Renal cortical epithelial cell (primary cell): ENCODE measurements around the gene OTOS. TPM values are rescaled to one million over a fixed set of nuclear protein-coding genes. Genes with fewer than 3 reads are reported as not detected.

Experiments used
- DNase-seq: peaks from one replicate; pipeline ENCODE4 v3.0.0-alpha.2; 2011; ENCODE audit warnings: low read depth
- total RNA-seq: library from RNA; depleted of rRNA; stranded (reverse); fragments of >200 nt; gene quantifications from 2 replicates; pipeline ENCODE4 v1.2.3, GENCODE V29; 2014

Gene OTOS
- total RNA-seq, 1 donor from 2014 or later, result not detected

GRCh38 chr2:240167588-240167880 lies 27.1 kb upstream of the OTOS start:
- DNase-seq, result no peak

DNA sequence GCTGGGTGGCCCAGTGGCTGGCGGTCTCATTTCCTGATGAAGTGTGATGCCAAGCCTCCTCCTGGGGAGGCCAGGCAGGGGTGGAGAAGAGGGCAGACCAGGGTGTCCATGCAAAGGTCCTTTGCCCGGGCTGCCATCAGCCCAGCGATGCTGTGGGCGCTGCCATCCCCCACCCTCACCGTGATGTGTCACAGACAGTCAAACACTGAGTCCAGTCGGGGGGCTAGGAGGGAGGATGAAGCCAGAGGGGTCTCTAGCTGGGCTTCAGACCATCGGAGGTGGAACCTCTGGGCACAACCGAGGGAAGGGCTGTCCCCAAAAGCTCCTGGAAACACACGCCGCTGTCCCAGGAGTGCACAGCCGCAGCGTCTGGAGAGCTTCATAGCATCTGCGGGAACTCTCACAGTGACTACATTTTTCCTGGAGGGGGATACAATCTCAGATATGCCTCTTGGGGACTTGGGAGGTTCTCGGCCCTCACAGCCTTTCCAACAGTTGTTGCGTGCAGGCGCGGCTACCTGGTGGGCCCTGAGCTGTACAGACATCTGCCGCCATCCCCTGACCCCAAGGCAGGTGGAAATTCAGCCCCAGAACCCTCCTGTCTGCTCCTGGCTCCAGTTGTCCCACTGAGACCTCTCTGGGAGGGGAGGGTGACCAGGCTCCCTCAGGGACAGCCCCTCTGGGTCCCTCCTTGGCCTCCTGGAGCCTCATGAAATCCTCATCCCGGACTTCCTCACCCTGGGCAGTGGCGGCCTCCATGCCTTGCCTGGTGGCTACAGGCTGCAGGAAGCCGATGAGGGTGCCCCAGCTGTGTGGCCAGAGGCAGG lies 26.5 kb upstream of the OTOS start:
- no peak for DNase-seq

GRCh38 chr2:240166191-240166590 lies 25.7 kb upstream of the OTOS start:
- no peak for DNase-seq

- DNase-seq, result no peak
Observed at GRCh38 chr2:240165661-240166060, 25.2 kb upstream of the OTOS start.

- DNase-seq, result no peak
Observed at GRCh38 chr2:240165034-240165433, 24.6 kb upstream of the OTOS start.

GRCh38 chr2:240164586-240164985 lies 24.1 kb upstream of the OTOS start:
- no peak for DNase-seq

DNA sequence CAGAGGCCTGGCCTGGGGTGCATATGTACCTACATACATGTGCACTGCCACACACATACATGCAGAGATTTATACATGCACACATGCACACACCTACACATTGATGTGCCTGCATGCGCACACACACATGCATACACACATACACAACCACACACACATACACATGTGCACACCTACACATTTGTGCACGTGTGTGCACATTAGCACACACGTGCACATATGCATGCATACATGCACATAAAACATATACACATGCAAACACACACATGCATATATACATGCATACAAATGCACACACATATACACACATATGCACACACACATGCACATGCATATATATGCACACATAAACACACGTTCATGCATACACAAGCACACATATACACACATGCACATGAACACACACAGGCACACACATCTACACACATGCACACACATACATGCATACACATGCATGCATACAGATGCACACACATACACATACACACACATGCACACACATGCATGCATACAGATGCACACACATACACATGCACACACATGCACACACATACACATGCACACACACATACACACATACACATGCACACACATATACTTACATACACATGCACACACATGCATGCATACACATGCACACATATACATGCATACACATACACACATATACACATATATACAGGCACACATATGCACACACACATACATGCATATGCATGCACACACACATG lies 23.6 kb upstream of the OTOS start:
- DNase-seq, result no peak

DNA sequence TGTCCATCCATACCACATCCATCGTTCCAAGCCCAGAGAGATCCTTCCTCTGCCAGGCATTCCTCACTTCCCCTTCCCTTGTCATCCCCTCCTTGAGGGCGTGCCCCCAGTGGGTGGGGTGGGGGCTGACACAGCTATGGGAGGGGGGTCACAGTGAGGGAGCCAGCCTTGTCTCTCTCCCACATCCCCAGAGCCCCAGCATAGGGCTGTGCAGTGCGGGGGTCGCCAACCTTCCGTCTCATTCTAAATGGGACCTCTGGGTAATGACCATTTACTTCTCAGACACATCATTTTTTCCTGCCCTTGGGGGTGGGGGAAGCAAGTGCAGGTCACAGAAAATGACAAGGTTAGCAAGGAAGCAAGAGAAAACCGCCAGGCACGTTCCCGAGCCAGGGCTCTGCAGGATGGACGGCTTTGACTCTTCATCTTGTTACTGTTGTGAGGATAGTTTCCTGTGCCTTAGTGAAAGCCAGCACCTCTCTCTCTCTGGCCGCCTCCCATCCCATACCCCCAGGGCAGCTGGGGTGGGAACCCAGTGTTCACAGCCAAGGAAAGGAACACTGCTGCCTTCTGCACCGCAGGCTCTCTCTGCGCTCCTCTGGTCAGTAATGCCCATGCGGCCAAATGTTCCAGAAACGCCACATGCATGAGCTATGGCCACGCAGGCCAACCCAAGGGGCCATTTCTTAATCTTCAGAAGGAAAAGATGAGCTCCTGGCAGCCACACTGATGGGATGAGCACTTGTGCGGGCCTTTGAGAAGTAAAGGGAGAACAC lies 22.7 kb upstream of the OTOS start:
- DNase-seq, result no peak

GRCh38 chr2:240162531-240162930 lies 22.1 kb upstream of the OTOS start:
- DNase-seq, result no peak

- no peak for DNase-seq
Observed at GRCh38 chr2:240162032-240162431, 21.6 kb upstream of the OTOS start.

DNA sequence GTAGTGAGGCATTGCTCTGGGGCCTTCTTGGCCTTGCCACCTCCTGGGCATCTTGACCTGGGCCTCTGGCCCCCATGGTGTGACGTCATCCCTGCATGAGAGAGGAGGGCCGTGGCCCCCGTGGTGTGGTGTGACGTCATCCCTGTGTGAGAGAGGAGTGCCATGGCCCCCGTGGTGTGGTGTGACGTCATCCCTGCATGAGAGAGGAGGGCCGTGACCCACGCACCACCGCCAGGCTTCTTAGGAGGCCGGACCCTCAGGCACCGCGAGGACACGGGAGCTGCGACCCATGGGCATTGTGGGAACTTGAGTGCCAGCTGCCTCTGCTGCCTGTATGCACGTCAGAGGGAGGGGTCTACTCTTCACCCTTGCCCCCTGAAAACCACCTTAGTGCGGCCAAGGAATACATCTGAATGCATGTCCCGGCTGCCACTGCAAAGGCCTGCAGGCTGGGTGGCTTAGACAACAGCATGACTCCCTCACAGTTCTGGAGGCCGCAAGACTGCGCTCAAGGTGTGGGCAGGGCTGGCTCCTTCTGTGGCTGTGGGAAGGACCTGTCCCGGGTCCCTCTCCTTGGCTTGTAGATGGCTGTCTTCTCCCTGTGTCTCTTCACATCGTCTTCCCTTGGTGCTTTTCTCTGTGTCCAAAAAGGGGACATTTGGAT lies 20.8 kb upstream of the OTOS start:
- no peak for DNase-seq

- no peak for DNase-seq
Observed at GRCh38 chr2:240160291-240161086, 20.0 kb upstream of the OTOS start.

DNA sequence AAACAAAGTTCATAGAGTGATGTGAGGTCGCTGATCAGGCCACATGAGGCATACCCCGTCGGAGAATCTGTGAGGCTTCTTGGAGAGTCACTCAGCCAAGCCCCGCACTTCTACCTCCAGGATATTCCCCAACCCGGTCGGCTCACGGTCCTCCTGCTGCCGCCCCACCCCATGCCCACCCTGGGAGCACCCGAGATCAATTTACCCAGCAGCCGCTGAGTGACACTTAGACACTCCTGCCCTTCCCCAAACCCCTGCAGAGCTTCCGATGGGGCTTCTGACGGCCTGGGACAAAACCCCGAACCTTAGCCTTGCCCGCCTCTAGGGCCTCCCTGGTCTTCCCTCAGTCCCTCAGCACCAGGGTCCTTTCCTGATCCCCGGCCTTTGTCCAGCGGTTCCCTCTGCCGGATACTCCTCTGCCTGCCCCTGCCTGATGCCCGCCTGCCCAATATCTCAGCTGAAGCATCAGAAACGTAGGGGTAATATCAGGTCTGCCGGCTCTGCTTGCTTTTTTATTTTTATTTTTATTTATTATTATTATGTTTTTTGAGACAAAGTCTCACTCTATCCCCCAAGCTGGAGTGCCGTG lies 18.9 kb upstream of the OTOS start:
- no peak for DNase-seq

- no peak for DNase-seq
Observed at GRCh38 chr2:240157147-240157470, 16.7 kb upstream of the OTOS start.

- DNase-seq, result no peak
Observed at GRCh38 chr2:240156435-240157146, 16.1 kb upstream of the OTOS start.

GRCh38 chr2:240155745-240156390 lies 15.4 kb upstream of the OTOS start:
- DNase-seq, result no peak

DNA sequence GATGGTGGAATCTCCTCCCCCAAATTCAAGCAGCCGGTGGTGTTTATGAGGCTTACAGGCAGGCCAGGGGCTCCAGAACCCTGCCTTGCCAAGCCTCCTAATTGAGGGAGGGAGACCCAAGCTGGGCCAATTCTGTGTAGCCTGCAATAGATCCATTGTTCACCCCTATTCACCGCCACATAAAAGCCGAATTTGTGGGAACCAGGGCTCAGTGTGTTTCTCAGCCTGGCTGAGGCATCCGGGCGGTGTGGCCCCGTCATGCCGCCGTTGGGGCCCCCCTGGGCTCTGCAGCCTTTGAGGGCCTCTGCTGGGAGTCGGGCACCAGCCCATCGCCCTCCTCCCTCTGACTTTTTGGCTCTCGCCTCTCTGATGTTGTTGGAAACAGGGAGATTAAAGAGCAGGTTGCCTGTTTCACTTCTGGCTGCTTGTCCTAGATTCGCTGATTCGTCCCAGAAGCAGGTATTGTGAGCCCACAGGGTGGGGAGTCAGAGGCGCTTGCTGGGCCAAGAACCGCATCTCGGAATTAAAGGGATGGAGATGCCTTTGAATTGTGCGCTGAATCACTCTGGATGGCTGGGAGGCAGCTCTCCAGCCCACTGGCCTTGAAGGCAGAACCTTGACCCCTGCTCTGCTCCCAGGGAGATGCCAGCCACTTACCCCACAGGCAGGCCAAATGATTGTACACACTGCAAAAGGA lies 14.7 kb upstream of the OTOS start:
- no peak for DNase-seq

- DNase-seq, result no peak
Observed at GRCh38 chr2:240154606-240155005, 14.1 kb upstream of the OTOS start.

DNA sequence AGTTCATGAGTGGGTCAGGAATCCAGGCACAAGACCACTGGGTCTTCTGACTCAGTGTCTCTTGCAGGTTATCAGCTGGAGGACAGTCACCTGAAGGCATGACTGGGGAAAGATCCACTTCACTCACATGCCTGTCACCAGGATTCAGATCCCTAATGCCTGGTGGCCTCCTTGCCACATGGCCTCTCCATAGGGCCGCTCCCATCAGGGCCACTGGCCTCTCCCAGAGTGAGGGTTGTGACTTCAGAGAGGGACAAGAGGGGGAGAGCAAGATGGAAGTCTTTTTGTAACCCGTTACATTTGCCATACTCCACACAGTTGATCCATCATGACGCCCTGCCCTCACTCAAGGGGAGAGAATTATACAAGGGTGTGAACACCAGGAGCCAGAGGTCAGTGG lies 13.0 kb upstream of the OTOS start:
- DNase-seq, result no peak
